ENCODE data around the gene TTC8.

- TF ChIP-seq SIN3A (IDR thresholded peaks at IDR 0.05; ENCODE audit: borderline replicate concordance, insufficient read depth, low read length) (no peak), REST (IDR thresholded peaks at IDR 0.05; ENCODE audit: insufficient read depth in 1 of 2, low read depth in 2 of 2, low read length in 2 of 2) (no peak), POLR2AphosphoS5 (IDR thresholded peaks at IDR 0.05; ENCODE audit: low read depth, low read length) (no peak), TAF1 (IDR thresholded peaks at IDR 0.05; ENCODE audit: borderline replicate concordance, insufficient read depth, low read length) (no peak), FOXP2 (optimal IDR thresholded peaks at IDR 0.05; ENCODE audit: borderline replicate concordance, extremely low read depth, extremely low read length, insufficient read depth) (no peak)
Measured at GRCh38 chr14:88834883-88835431, 10.5 kb downstream of the TTC8 start.

Data from PFSK-1 (cell line).